ENCODE results near the gene IL10RA.

Gene IL10RA

DNA sequence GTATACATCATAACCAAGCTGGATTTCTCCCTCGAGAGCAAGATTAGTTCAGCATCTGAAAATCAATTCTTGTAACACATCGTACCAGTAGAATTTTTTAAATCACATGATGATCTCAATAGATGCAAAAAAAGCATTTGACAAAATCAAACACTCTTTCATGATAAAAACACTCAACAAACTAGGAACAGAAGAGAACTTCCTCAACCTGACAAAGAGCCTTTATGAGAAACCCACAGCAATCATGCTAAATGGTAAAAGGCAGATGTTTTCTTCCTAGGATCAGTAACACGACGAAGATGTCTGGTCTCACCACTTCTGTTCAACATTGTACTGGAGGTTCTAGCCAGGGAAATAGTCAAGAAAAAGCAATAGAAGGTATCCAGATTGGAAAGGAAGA is 56.6 kb downstream of the IL10RA start:
- DNase-seq (ENCODE audit: low read depth in 1 of 2, low spot score in 1 of 2), result no peak

DNA sequence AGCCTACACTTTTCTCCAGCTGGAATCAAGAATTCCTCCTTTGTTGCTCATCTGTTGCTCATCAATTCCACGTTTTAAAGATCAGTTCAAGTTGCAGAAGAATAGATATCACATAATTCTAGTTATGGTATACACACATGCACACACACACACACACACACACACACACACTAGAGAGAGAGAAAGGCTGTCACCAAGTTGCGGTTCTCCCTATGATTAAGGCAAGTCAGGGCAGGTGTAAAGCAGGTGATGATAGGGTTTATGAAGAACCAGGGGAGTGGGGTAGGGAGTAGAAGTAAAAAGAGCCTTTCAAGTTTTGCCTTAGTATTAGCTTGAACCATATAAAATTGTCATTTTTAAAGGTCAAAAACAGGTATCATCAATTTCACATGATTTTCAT is 59.0 kb downstream of the IL10RA start:
- no peak for DNase-seq (ENCODE audit: low read depth in 1 of 2, low spot score in 1 of 2)

DNA sequence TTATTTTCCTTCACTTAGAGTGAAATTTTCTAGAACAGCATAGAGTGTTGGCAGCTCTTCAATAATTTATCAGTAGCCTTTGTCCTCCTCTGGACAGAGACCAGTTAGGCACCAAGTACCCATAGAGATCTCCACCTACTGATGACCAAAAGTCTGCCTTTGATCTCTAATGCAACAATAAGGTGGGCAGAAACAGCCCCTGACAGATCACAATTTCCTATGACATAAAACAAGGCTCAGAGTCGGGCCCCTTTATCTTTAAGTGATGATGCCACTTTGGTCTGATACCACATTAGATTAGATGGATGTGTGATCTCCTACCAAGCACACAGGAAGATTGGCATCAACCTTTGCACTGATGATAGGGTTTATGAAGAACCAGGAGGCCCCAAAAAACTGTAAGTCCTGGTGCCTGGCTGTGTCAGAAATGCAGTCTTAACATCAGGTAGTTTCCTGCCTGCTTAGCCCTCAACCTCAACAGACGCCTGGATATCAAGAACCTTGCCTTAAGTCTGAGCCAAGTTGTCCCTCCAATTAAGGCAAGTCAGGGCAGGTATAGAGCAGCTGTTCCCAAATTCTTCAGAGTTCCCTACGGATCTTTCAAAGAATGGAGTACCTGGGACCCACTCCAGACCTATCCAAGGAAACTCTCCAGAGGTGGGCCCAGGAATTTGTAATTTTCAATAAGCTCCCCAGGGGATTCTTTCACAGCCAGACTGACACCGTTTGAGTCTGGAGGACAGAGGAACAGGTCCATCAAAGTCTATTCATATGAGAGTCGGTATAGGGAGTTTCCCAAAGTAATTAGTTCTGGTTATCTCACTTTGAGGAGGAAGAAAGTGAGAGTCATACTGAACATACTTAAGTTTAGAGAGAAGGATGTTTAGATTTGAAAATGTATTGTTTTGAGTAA is 60.1 kb downstream of the IL10RA start:
- DNase-seq (ENCODE audit: low read depth in 1 of 2, low spot score in 1 of 2), result no peak

DNA sequence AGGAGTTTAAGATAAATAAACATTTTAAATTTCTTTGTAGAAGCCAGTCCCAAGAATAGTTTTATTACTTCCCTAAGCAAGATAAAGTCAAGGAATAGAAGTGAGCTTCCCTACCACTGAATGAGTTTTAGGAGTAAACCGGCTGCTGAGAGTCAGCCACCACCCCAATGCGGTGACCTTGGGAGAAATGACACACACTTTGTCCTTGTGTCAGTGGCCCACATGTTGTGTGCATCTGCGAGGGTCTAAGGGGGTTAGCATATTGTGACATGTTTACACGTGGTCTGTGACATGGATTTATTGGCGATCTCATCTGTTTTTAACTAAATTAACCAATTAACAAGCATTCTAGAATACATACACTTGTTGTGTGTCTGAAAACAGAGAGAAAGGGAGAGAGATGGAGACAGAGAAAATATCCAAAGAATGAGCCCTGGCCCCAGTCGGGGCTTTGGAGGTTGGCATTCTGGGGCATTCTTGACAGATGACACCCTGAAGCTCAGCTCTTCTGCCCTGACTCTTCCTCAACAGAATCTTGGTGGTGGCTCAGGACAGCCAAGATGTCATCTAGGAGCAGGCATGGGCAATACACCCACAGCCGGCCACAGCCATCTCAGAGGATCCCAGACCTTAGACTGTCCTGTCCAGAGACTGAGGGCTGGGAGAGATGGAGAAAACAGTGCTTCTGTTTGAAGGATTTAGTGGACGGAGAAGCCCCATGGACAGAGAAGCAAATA is 60.9 kb downstream of the IL10RA start:
- no peak for DNase-seq (ENCODE audit: low read depth in 1 of 2, low spot score in 1 of 2)

DNA sequence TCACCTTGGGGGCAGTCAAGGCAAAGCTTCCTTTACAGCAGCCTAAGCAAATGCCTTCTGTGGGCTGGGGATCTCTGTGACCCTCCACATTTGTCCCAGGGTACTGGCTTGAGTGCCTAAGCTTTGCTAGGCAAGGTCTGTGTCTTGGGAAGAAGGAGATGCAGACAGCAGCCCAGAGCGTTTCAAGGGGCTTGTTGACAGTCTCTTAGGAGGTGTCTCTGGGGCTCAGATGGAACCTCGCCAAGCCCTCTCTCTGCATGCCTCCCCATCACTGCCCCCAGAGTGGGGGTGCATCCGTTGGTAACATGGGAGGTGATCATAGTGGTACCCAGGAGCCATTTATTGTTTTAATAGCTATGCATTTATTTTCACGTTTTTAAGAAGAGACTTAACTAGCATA is 61.6 kb downstream of the IL10RA start:
- DNase-seq (ENCODE audit: low read depth in 1 of 2, low spot score in 1 of 2), result no peak

DNA sequence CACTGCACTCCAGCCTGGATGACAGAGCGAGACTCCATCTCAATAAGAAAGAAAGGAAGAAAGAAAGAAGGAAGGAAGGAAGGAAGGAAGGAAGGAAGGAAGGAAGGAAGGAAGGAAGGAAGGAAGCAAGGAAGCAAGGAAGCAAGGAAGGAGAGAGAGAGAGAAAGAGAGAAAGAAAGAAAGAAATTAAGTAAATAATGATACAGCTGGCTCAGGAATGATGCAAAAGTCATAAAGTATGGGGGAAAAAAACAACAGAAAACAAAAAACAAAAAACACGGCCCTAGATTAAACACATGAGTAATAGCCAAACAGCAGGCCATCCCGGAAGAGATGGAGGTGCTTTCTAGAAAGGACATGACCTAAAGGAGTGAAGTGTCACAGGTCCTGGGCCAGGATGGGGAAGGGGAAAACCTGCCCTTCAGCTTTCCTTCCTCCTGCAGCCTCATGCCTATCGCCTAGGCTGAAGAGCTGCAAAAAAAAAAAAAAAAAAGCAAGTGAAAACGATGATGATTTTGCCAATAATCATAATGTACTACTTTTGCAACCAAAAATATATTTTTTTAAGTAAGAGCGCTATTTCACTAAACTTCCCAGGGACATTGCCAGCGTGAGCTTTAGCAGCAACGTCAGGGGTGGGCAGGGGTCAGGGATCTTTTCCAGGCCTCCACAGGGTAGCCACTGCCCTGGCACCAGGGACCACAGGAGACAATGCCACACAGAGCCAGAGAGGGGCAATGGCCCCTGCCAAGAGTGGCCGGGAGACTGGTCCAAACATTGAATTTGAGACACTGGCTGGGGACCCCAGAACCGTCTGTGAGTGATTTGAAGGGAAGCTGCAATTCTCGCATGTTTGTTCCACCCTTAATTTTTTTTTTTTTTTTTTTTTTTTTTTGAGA is 62.5 kb downstream of the IL10RA start:
- DNase-seq (ENCODE audit: low read depth in 1 of 2, low spot score in 1 of 2), result no peak

DNA sequence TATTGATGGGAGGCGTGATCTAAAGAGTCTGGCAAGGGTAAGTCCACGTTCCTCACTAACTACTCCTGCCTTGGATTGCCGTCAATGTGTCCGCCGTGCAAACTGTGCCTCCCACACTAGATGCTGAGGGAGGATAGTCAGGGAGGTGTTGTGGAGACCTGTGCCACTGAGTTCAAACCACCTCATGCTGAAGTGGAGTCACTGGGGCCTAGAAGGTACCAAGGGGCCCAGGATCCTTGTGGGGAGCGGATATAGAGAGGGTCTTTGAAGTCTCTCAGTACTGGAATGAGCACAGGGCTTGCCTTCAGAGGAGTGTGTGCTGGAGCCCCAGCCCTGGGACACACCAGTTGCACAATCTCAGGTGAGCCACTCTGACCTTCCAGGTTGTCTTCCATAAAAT is 63.6 kb downstream of the IL10RA start:
- DNase-seq (ENCODE audit: low read depth in 1 of 2, low spot score in 1 of 2), result no peak

DNA sequence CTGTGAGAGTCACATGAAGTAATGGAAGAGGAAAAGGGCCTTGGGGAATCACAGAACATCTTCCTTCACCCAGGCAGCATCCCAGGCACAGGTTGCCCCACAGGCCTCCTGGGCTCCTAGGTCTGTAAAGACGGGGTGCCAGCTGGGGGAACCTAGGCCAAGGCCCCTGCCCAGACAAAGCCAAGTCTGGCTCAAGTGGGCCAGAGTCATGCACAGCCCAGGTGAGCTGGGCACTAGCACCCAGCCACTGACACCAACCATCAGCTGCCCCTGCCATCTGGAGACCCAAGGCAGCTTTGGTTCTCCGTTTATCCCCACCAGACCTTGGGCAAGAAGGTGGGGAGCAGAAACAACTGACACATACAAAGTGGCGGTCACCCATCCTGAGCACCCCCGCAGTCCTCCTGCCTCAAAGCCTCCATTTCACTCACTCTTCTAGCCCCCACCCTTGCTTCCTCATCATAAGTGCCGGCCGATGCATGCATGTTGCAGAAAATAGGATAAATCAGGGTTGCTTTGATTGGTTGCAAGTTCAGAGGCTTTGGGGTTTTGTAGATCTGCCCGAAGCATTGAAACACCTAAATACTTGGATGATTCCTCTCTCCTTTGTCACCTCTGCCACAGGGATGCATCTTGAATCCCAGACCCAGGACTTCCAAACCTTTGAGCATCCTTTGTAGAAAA is 64.2 kb downstream of the IL10RA start:
- no peak for DNase-seq (ENCODE audit: low read depth in 1 of 2, low spot score in 1 of 2)
